IMR-90 (cell line): Measurements from ENCODE around the gene ZNF480. TPM values are rescaled to one million over a fixed set of nuclear protein-coding genes. Genes with fewer than 3 reads are reported as not detected.
A peak's percentile ranks its signal among the peaks of the same experiment; 100 is the strongest.

Experiments used
- ATAC-seq: fragments of 200-7000 bp; cut with Tn5 transposase; 2 replicates; pipeline ENCODE4 v1.9.1; 2020; ENCODE audit warnings: low read depth, mild to moderate bottlenecking, moderate library complexity
- BruUV-seq: library from RNA; stranded (reverse); fragments of 400-500 nt; replicated peaks from 2 replicates; lab custom pipeline; 2021; lab: Mats Ljungman, UMichigan
- CTCF ChIA-PET: fragments of 300-600 bp; formaldehyde crosslinking; extraction: SDS; loops from one replicate; lab custom pipeline; 2021; ENCODE audit warnings: antibody characterized with exemption; lab: Yijun Ruan, JAX
- POLR2A ChIA-PET: fragments of 300-600 bp; sonication (Branson Sonifier 250); formaldehyde crosslinking; loops from one replicate; lab custom pipeline; 2022; ENCODE audit warnings: antibody characterized with exemption; ENCODE audit not compliant: unreplicated experiment; lab: Charles Lee
- DNase-seq: peaks from one replicate; pipeline ENCODE4 v3.0.0; 2013
- H2AFZ ChIP-seq: replicated peaks from 2 replicates; pipeline ENCODE3; 2013; ENCODE audit warnings: low read length, mild to moderate bottlenecking; ENCODE audit not compliant: poor library complexity
- H2AK5ac ChIP-seq: 2 replicates; pipeline ENCODE4 v1.6.1; 2013; ENCODE audit warnings: low read depth, low read length, inconsistent platforms
- H2AK9ac ChIP-seq: replicated peaks from 2 replicates; pipeline ENCODE3; 2013; ENCODE audit warnings: mild to moderate bottlenecking, low read depth, low read length, moderate library complexity; ENCODE audit not compliant: poor library complexity
- H2BK120ac ChIP-seq: 2 replicates; pipeline ENCODE4 v1.6.1; 2013; ENCODE audit warnings: low read depth, low read length, inconsistent platforms
- H2BK15ac ChIP-seq: 3 replicates; pipeline ENCODE4 v1.6.1; 2013; ENCODE audit warnings: low read depth, low read length, inconsistent platforms
- H2BK20ac ChIP-seq: 2 replicates; pipeline ENCODE4 v1.6.1; 2013; ENCODE audit warnings: low read depth, mild to moderate bottlenecking, inconsistent platforms, low read length, moderate library complexity
- H2BK5ac ChIP-seq: 2 replicates; pipeline ENCODE4 v1.6.1; 2013; ENCODE audit warnings: mild to moderate bottlenecking, low read depth, low read length, inconsistent platforms; ENCODE audit not compliant: poor library complexity, severe bottlenecking
- H3K14ac ChIP-seq: replicated peaks from 2 replicates; pipeline ENCODE4 v1.6.1; 2013; ENCODE audit warnings: low read depth, low read length, inconsistent platforms
- H3K18ac ChIP-seq: 2 replicates; pipeline ENCODE4 v1.6.1; 2013; ENCODE audit warnings: low read depth, low read length, control low read depth
- H3K23ac ChIP-seq: 2 replicates; pipeline ENCODE4 v1.6.1; 2013; ENCODE audit warnings: low read depth, low read length, inconsistent platforms
- H3K27ac ChIP-seq: 2 replicates; pipeline ENCODE4 v1.5.1; 2013; ENCODE audit warnings: mild to moderate bottlenecking, control low read depth, low read length; ENCODE audit not compliant: insufficient read depth
- H3K27me3 ChIP-seq: 2 replicates; pipeline ENCODE4 v1.6.1; 2013; ENCODE audit warnings: low read length; ENCODE audit not compliant: control insufficient read depth, insufficient read depth
- H3K36me3 ChIP-seq: 2 replicates; pipeline ENCODE4 v1.6.1; 2013; ENCODE audit warnings: low read length, mixed read lengths; ENCODE audit not compliant: control insufficient read depth, insufficient read depth
- H3K4ac ChIP-seq: 2 replicates; pipeline ENCODE4 v1.6.1; 2013; ENCODE audit warnings: low read depth, low read length, inconsistent platforms
- H3K4me1 ChIP-seq: 2 replicates; pipeline ENCODE4 v1.6.1; 2013; ENCODE audit warnings: low read length, mixed read lengths; ENCODE audit not compliant: control insufficient read depth, insufficient read depth
- H3K4me2 ChIP-seq: 2 replicates; pipeline ENCODE4 v1.6.1; 2013; ENCODE audit warnings: low read depth, mild to moderate bottlenecking, control low read depth, low read length, moderate library complexity
- H3K4me3 ChIP-seq: 2 replicates; pipeline ENCODE4 v1.5.1; 2013; ENCODE audit warnings: low read depth, mild to moderate bottlenecking, control low read depth, low read length, moderate library complexity; ENCODE audit not compliant: insufficient read depth
- H3K56ac ChIP-seq: 2 replicates; pipeline ENCODE4 v1.6.1; 2013; ENCODE audit warnings: low read length, inconsistent platforms; ENCODE audit not compliant: insufficient read depth; ENCODE audit errors: extremely low read depth
- H3K79me1 ChIP-seq, 2 experiments: 2 replicates each; pipeline ENCODE4 v1.6.1; 2013; ENCODE audit warnings: low read length in 2 of 2, inconsistent platforms in 1 of 2, low read depth in 1 of 2
- H3K9ac ChIP-seq: 2 replicates; pipeline ENCODE4 v1.6.1; 2013; ENCODE audit warnings: low read depth, low read length, control low read depth
- H3K9me1 ChIP-seq: 2 replicates; pipeline ENCODE4 v1.6.1; 2013; ENCODE audit warnings: low read length, inconsistent platforms; ENCODE audit not compliant: insufficient read depth
- H3K9me3 ChIP-seq: 2 replicates; pipeline ENCODE4 v1.6.1; 2013; ENCODE audit warnings: low read length; ENCODE audit not compliant: control insufficient read depth, insufficient read depth
- H4K20me1 ChIP-seq: 2 replicates; pipeline ENCODE4 v1.6.1; 2013; ENCODE audit warnings: low read length, inconsistent platforms; ENCODE audit not compliant: insufficient read depth
- H4K5ac ChIP-seq: 2 replicates; pipeline ENCODE4 v1.6.1; 2013; ENCODE audit warnings: mild to moderate bottlenecking, low read depth, low read length, control low read depth
- H4K8ac ChIP-seq, 2 experiments: 2 replicates each; pipeline ENCODE4 v1.6.1; 2013; ENCODE audit warnings: low read depth in 2 of 2, low read length in 2 of 2, control low read depth in 1 of 2, inconsistent platforms in 1 of 2
- H4K91ac ChIP-seq: 2 replicates; pipeline ENCODE4 v1.6.1; 2013; ENCODE audit warnings: low read depth, low read length, inconsistent platforms; ENCODE audit not compliant: insufficient read depth
- BHLHE40 ChIP-seq: fragments of 150-350 bp; IDR thresholded peaks from 2 replicates; pipeline ENCODE4 v1.6.1; 2016; ENCODE audit warnings: mild to moderate bottlenecking, low read depth, low read length
- CEBPB ChIP-seq: IDR thresholded peaks from 2 replicates; pipeline ENCODE4 v1.6.1; 2012; ENCODE audit warnings: low read depth, low read length, improper control_type of control experiment
- CHD1 ChIP-seq: IDR thresholded peaks from 2 replicates; pipeline ENCODE4 v1.6.1; 2012; ENCODE audit warnings: low read depth, low read length, improper control_type of control experiment
- FOS ChIP-seq: fragments of 150-350 bp; IDR thresholded peaks from 2 replicates; pipeline ENCODE4 v1.6.1; 2016; ENCODE audit warnings: low read depth, low read length
- MAFK ChIP-seq: IDR thresholded peaks from 2 replicates; pipeline ENCODE4 v1.6.1; 2012; ENCODE audit warnings: low read depth, low read length, improper control_type of control experiment
- MAZ ChIP-seq: IDR thresholded peaks from 2 replicates; pipeline ENCODE4 v1.6.1; 2012; ENCODE audit warnings: low read depth, mild to moderate bottlenecking, low read length, improper control_type of control experiment, moderate library complexity, borderline replicate concordance
- MXI1 ChIP-seq: IDR thresholded peaks from 2 replicates; pipeline ENCODE4 v1.6.1; 2012; ENCODE audit warnings: low read depth, mild to moderate bottlenecking, low read length, moderate library complexity, borderline replicate concordance
- NFE2L2 ChIP-seq: fragments of 150-350 bp; IDR thresholded peaks from 2 replicates; pipeline ENCODE4 v1.6.1; 2016; ENCODE audit warnings: low read depth, mild to moderate bottlenecking, low read length
- POLR2A ChIP-seq: IDR thresholded peaks from 2 replicates; pipeline ENCODE4 v1.6.1; 2012; ENCODE audit warnings: mild to moderate bottlenecking, low read depth, low read length
- RAD21 ChIP-seq: IDR thresholded peaks from 2 replicates; pipeline ENCODE4 v1.6.1; 2012; ENCODE audit warnings: low read length, improper control_type of control experiment
- RCOR1 ChIP-seq: IDR thresholded peaks from 2 replicates; pipeline ENCODE4 v1.6.1; 2012; ENCODE audit warnings: mild to moderate bottlenecking, low read length, improper control_type of control experiment; ENCODE audit not compliant: insufficient replicate concordance
- RFX5 ChIP-seq: IDR thresholded peaks from 2 replicates; pipeline ENCODE4 v1.8.0; 2012; ENCODE audit warnings: low read depth, mild to moderate bottlenecking, low read length, moderate library complexity
- whole genome bisulfite sequencing, 2 experiments: methylation state at CpG; one replicate each; pipeline versions ENCODE4 v1.1.5 to v1.1.7; 2013; ENCODE audit warnings: missing lambda C conversion rate in 2 of 2; ENCODE audit not compliant: insufficient read length in 1 of 2; ENCODE audit errors: extremely low coverage in 2 of 2; 5-methylcytosine and 5-hydroxymethylcytosine counted together
- dilution Hi-C: fragments of 300-500 bp; cut with HindIII; formaldehyde crosslinking; loops from one replicate; pipeline ENCODE4 v1.14.3; 2018; ENCODE audit warnings: low sequenced_read_pairs; ENCODE audit not compliant: unreplicated experiment
- in situ Hi-C: fragments of 300-500 bp; cut with MboI; formaldehyde crosslinking; loops from 3 replicates; pipeline ENCODE4 v1.14.3; 2019; ENCODE audit warnings: low sequenced_read_pairs, inconsistent platforms, mixed read lengths
- intact Hi-C: fragments of 100-400 bp; cut with micrococcal nuclease; formaldehyde crosslinking; loops from 2 replicates; pipeline ENCODE4 v1.10.0; 2022
- polyA plus RNA-seq, 3 experiments: library from polyadenylated mRNA; depleted of rRNA; stranded (reverse); fragments of >200 nt; gene quantifications; 2 replicates each; pipeline ENCODE4 v1.2.3, GENCODE V29; 2012; ENCODE audit warnings: low replicate concordance in 1 of 3
- total RNA-seq: library from RNA; depleted of rRNA; stranded (reverse); fragments of >200 nt; gene quantifications from 2 replicates; pipeline ENCODE4 v1.2.3, GENCODE V29; 2012
- TF ChIP-seq, protein P1 (sequence below): conservative IDR thresholded peaks from 2 replicates; pipeline ENCODE4 v1.5.1; 2012; ENCODE audit warnings: mild to moderate bottlenecking, low read depth, low read length, improper control_type of control experiment
- TF ChIP-seq, protein P2 (sequence below): fragments of 150-350 bp; IDR thresholded peaks from 2 replicates; pipeline ENCODE4 v1.6.1; 2016; ENCODE audit warnings: low read depth, mild to moderate bottlenecking, low read length, moderate library complexity, borderline replicate concordance
- TF ChIP-seq, protein P3 (sequence below): fragments of 150-350 bp; IDR thresholded peaks from 2 replicates; pipeline ENCODE4 v1.6.1; 2017; ENCODE audit warnings: mild to moderate bottlenecking, antibody characterized with exemption, low read length, low read depth

ZNF480 gene
- total and polyA plus RNA-seq, 2 of the 4 experiments (the other 2 are of a cell fraction): 6.3 to 10.9 TPM

DNA sequence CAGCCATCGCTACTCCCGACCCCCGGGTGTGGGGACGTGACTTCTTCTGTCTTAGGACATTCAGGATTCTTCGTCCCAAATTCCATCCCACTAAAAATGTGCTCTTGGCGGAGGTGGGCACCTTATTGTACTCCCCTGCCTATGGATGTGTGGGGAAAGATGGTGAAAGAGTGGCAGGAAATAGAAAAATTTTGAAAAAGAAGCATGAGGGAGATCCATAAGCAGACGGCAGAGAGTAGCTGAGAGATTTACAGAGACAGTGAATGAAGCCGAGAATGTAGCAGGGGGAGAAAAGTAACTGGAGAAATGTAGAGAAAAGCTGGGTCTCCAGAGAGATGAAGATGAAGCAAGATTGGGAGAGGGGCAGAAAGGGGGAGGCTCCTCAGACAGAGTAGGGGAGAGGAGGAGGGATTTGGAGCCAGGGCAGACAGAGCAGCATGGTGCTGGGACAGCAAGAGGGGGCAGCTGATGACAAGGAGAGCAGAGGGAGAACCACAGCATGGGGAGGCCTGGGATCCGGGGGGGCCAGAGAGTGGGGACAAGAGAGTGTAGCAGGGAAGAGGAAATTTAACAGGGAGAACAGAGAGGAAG is 39.9 kb downstream of the ZNF480 start:
- peak; percentile 27 for DNase-seq
- Histone ChIP-seq H3K27ac (peak overlapping the region; percentile 74), H3K4me1 (peaks cover 2% of the 10 kb centered on the region; the same call in 1 of the 2 replicates), H3K56ac (no peak overlapping the region), H3K9ac (peak overlapping the region; percentile 99), H3K18ac (no peak overlapping the region; the same call in 1 of the 2 replicates), H2BK20ac (no peak overlapping the region), H4K5ac (peak overlapping the region; percentile 56; the same call in 1 of the 2 replicates), H2BK5ac (peak overlapping the region; percentile 18), H2AK5ac (peak overlapping the region; percentile 74; the same call in 1 of the 2 replicates), H3K9me1 (no peaks in the 10 kb centered on the region), H3K79me1 (peaks cover 0 to 8% of the 10 kb centered on the region in 2 experiments; a peak in 1 of 4 replicates), H3K4me3 (peak overlapping the region; percentile 86), H3K4me2 (peak overlapping the region; percentile 97), H3K14ac (peak overlapping the region; percentile 85; the same call in 1 of the 2 replicates), H2AK9ac (peak overlapping the region; percentile 84), H3K4ac (peak overlapping the region; percentile 79), H4K8ac (peak overlapping the region; percentile 49 to 83), H2BK120ac (no peak overlapping the region), H3K9me3 (peaks cover 12% of the 10 kb centered on the region), H3K27me3 (no peaks in the 10 kb centered on the region), H3K36me3 (peaks cover 3% of the 10 kb centered on the region), H4K20me1 (no peaks in the 10 kb centered on the region), H2BK15ac (no peak overlapping the region), H2AFZ (peak overlapping the region; percentile 83), H3K23ac (peak overlapping the region; percentile 73; the same call in 1 of the 2 replicates), H4K91ac (peak overlapping the region; percentile 52; the same call in 1 of the 2 replicates)
- intact Hi-C loops: no loop called here
- ChIA-PET POLR2A (no interaction called here), CTCF (no interaction called here)
- peak; percentile 24 for ATAC-seq
- in situ Hi-C loops: no loop called here
- BruUV-seq: no TSS peak
- 3% methylated on average over 2 of the region's 9 CpGs; no CpG with 5 or more reads in 1 of the 2 experiments for WGBS, 2 experiments
- dilution Hi-C loops: no loop called here
- no peak for TF ChIP-seq RFX5
- TF ChIP-seq RCOR1: no peak
- TF ChIP-seq MXI1: peak; percentile 30; the same call in 1 of the 2 replicates
- no peak for TF ChIP-seq MAFK
- TF ChIP-seq POLR2A: peak; percentile 22
- TF ChIP-seq, protein P1, sequence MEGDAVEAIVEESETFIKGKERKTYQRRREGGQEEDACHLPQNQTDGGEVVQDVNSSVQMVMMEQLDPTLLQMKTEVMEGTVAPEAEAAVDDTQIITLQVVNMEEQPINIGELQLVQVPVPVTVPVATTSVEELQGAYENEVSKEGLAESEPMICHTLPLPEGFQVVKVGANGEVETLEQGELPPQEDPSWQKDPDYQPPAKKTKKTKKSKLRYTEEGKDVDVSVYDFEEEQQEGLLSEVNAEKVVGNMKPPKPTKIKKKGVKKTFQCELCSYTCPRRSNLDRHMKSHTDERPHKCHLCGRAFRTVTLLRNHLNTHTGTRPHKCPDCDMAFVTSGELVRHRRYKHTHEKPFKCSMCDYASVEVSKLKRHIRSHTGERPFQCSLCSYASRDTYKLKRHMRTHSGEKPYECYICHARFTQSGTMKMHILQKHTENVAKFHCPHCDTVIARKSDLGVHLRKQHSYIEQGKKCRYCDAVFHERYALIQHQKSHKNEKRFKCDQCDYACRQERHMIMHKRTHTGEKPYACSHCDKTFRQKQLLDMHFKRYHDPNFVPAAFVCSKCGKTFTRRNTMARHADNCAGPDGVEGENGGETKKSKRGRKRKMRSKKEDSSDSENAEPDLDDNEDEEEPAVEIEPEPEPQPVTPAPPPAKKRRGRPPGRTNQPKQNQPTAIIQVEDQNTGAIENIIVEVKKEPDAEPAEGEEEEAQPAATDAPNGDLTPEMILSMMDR: no peak
- peak; percentile 51; the same call in 1 of the 2 replicates for TF ChIP-seq MAZ
- no peak for TF ChIP-seq FOS
- TF ChIP-seq RAD21: no peak
- no peak for TF ChIP-seq BHLHE40
- no peak for TF ChIP-seq CHD1
- TF ChIP-seq, protein P2, sequence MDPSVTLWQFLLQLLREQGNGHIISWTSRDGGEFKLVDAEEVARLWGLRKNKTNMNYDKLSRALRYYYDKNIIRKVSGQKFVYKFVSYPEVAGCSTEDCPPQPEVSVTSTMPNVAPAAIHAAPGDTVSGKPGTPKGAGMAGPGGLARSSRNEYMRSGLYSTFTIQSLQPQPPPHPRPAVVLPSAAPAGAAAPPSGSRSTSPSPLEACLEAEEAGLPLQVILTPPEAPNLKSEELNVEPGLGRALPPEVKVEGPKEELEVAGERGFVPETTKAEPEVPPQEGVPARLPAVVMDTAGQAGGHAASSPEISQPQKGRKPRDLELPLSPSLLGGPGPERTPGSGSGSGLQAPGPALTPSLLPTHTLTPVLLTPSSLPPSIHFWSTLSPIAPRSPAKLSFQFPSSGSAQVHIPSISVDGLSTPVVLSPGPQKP: no peak
- no peak for TF ChIP-seq NFE2L2
- TF ChIP-seq CEBPB: peak; percentile 28; the same call in 1 of the 2 replicates
- TF ChIP-seq, protein P3, sequence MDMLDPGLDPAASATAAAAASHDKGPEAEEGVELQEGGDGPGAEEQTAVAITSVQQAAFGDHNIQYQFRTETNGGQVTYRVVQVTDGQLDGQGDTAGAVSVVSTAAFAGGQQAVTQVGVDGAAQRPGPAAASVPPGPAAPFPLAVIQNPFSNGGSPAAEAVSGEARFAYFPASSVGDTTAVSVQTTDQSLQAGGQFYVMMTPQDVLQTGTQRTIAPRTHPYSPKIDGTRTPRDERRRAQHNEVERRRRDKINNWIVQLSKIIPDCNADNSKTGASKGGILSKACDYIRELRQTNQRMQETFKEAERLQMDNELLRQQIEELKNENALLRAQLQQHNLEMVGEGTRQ: no peak
